MM.1S (cell line): ENCODE data around the gene VGLL4.

ENCODE experiments used
- EZH2 ChIP-seq: fragments of 300-600 bp; sonication (generic); optimal IDR thresholded peaks from 2 replicates; pipeline ENCODE3; 2017; ENCODE audit warnings: low read depth, mild to moderate bottlenecking, antibody characterized with exemption, low read length, mixed read lengths
- TF ChIP-seq, protein P1 (sequence below): fragments of 300-600 bp; sonication (generic); IDR thresholded peaks from 2 replicates; pipeline ENCODE4 v1.5.1; 2016; ENCODE audit warnings: antibody characterized with exemption, low read length, mixed read lengths

DNA sequence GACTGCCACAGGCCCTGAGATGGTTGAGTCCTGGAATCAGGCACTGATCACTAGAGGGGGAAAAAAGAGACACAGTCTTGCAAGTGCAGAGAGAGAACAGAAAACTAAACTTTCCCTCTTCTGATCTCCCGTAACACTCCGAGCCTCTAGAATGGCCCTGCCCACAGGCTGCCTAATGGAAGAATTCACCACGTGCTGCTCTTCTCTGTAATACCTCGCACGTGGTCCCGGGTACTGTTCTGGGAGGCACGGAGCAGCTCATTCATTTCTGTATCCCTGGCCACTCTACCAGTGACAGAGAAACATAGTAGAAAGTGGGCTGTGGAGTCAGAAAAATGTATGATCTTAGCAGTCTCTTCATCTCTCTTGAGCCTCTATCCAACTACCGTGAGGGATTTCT lies 30.4 kb downstream of the VGLL4 start:
- TF ChIP-seq, protein P1, sequence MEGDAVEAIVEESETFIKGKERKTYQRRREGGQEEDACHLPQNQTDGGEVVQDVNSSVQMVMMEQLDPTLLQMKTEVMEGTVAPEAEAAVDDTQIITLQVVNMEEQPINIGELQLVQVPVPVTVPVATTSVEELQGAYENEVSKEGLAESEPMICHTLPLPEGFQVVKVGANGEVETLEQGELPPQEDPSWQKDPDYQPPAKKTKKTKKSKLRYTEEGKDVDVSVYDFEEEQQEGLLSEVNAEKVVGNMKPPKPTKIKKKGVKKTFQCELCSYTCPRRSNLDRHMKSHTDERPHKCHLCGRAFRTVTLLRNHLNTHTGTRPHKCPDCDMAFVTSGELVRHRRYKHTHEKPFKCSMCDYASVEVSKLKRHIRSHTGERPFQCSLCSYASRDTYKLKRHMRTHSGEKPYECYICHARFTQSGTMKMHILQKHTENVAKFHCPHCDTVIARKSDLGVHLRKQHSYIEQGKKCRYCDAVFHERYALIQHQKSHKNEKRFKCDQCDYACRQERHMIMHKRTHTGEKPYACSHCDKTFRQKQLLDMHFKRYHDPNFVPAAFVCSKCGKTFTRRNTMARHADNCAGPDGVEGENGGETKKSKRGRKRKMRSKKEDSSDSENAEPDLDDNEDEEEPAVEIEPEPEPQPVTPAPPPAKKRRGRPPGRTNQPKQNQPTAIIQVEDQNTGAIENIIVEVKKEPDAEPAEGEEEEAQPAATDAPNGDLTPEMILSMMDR: no peak
- TF ChIP-seq EZH2: no peak
